ENCODE results near the gene PANX1.
"Not testable (repeated sequence)": the region's sequence is repeated elsewhere in the genome, so short reads cannot be mapped to it uniquely, and the experiment has no call there.

The PANX1 gene

DNA sequence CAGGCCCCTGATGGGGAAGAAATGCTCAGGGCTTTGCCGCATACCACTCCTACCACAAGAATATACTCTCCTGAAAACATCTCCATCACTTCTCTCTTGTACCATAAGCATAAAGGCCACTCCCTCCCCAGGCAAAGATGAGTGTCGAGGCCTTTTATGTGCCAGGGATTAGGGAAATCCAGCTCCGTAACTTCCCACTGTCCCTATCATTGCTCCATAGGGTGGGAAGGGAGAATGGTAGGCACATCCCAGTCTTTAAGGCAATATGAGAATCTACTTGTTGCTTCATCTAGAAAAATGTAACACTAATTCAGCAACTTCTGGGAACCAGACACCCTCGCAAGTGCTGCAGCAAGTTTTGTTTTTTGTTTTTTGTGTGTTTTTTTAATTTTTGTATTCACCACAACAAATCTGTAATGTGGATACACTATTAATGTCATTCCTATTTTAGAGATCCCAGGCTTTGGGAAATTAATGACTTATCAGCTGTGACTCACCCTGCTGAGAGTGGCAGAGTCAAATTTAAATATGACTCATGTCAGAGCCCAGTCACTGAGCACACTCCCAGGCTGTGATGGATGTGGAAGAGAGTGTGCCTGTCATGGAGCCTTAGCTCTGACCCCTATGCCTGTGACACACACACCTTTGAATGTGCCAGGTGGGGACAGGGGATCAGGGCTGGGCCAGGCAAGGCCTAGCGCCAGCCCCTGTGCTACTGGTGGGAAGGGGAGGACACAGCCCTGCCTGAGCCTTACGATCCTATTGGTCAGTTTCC is 23.4 kb downstream of the PANX1 start:
- Histone ChIP-seq H3K9me3 (ENCODE audit: severe bottlenecking) (no peaks in the 10 kb centered on the region), H3K27ac (no peak overlapping the region), H3K27me3 (ENCODE audit: insufficient read depth, low read depth, severe bottlenecking) (no peaks in the 10 kb centered on the region), H3K4me3 (ENCODE audit: low read depth, low read length) (no peak overlapping the region), H3K36me3 (peaks cover 17% of the 10 kb centered on the region)
- TF ChIP-seq, protein P1, sequence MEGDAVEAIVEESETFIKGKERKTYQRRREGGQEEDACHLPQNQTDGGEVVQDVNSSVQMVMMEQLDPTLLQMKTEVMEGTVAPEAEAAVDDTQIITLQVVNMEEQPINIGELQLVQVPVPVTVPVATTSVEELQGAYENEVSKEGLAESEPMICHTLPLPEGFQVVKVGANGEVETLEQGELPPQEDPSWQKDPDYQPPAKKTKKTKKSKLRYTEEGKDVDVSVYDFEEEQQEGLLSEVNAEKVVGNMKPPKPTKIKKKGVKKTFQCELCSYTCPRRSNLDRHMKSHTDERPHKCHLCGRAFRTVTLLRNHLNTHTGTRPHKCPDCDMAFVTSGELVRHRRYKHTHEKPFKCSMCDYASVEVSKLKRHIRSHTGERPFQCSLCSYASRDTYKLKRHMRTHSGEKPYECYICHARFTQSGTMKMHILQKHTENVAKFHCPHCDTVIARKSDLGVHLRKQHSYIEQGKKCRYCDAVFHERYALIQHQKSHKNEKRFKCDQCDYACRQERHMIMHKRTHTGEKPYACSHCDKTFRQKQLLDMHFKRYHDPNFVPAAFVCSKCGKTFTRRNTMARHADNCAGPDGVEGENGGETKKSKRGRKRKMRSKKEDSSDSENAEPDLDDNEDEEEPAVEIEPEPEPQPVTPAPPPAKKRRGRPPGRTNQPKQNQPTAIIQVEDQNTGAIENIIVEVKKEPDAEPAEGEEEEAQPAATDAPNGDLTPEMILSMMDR (IDR thresholded peaks at IDR 0.05; ENCODE audit: low read depth, low read length) = no peak
- no peak for DNase-seq

DNA sequence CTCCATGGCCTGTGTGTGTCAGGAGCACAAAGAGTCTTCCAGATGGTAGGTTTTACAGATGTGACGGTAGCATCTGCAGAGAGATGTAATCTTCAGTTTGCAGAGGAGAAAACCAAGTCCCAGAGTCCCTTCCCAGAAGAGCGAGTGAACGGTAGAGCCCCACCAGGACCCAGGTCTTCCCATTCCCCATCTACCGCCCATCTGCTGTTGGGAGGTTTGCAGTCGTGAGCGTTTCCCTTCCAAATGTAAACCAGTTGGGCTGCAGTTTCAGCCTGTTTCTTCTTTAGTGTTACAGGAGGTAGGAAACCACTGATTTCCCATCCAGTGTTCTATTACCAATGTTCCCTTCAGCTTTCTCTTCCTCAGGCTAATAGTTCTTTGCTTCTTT is 24.0 kb downstream of the PANX1 start:
- TF ChIP-seq, protein P1 (IDR thresholded peaks at IDR 0.05; ENCODE audit: low read depth, low read length) = no peak
- Histone ChIP-seq H3K27ac (no peak overlapping the region), H3K36me3 (peaks cover 17% of the 10 kb centered on the region), H3K4me3 (ENCODE audit: low read depth, low read length) (no peak overlapping the region), H3K9me3 (ENCODE audit: severe bottlenecking) (no peaks in the 10 kb centered on the region), H3K27me3 (ENCODE audit: insufficient read depth, low read depth, severe bottlenecking) (no peaks in the 10 kb centered on the region)
- DNase-seq = no peak

DNA sequence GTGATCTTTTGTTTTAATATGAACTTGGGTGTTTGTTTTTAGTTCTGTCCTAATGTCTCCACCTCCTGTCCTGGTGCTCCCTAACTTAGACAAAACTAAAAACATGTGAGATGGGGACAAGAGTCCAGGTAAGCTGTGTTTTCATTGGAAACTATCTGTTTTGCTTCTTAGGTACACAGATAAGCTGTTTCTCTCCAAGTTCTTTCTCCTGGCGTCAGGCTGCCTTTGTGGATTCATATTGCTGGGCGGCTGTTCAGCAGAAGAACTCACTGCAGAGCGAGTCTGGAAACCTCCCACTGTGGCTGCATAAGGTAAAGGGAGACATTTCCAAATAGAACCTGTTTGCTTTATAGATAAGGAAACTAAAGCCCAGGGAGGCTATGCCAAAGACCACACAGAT is 24.7 kb downstream of the PANX1 start:
- no peak overlapping the region for H3K4me3 ChIP-seq (ENCODE audit: low read depth, low read length)
- no peak for DNase-seq
- H3K9me3 ChIP-seq (ENCODE audit: severe bottlenecking) = no peaks in the 10 kb centered on the region
- H3K27me3 ChIP-seq (ENCODE audit: insufficient read depth, low read depth, severe bottlenecking) = no peaks in the 10 kb centered on the region
- H3K27ac ChIP-seq = no peak overlapping the region
- TF ChIP-seq, protein P1 (IDR thresholded peaks at IDR 0.05; ENCODE audit: low read depth, low read length) = no peak
- H3K36me3 ChIP-seq = peaks cover 17% of the 10 kb centered on the region

DNA sequence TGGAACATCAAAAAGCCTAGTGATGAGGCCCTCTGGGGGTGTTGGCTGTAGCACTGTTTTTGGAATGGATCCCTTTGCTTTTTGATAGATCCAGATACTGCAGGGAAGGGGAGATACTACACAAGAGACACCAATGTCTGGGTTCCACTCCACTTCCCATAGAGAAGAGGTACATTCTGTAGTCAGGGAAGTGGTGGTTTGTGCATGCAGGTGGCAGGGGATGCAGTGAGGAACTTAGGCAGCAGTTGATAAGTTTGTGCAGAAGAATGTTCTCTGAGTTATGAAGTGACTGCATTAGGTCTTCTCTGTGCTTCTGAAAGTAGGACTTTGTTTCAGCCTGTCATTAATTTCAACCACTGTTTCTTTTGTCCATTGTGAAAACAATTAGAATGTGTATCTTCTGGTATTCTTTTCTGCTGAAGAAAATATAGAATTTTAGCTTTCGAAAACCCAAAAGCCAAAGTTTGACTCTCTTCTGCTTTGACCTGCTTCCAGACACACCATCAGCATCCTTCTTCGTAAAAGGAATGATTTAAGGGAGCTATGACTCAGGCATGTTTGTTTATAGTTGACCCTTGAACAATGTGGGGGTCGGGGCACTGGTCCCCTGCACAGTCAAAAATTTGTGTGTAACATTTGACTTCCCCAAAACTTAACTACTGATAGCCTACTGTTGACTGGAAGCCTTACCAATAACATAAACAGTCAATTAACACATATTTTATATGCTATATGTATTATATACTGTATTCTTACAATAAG is 25.6 kb downstream of the PANX1 start:
- Histone ChIP-seq H3K9me3 (ENCODE audit: severe bottlenecking) (no peaks in the 10 kb centered on the region), H3K36me3 (peaks cover 17% of the 10 kb centered on the region), H3K27ac (no peak overlapping the region), H3K27me3 (ENCODE audit: insufficient read depth, low read depth, severe bottlenecking) (no peaks in the 10 kb centered on the region), H3K4me3 (ENCODE audit: low read depth, low read length) (no peak overlapping the region)
- TF ChIP-seq, protein P1 (IDR thresholded peaks at IDR 0.05; ENCODE audit: low read depth, low read length) = no peak
- no peak for DNase-seq

DNA sequence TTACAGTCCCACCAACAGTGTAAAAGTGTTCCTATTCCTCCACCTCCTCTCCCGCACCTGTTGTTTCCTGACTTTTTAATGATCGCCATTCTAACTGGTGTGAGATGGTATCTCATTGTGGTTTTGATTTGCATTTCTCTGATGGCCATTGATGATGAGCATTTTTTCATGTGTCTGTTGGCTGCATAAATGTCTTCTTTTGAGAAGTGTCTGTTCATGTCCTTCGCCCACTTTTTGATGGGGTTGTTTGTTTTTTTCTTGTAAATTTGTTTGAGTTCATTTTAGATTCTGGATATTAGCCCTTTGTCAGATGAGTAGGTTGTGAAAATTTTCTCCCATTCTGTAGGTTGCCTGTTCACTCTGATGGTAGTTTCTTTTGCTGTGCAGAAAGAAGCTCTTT is 28.7 kb downstream of the PANX1 start:
- H3K36me3 ChIP-seq = peaks cover 17% of the 10 kb centered on the region
- not testable (repeated sequence) for H3K27me3 ChIP-seq (ENCODE audit: insufficient read depth, low read depth, severe bottlenecking); H3K4me3 ChIP-seq (ENCODE audit: low read depth, low read length); H3K9me3 ChIP-seq (ENCODE audit: severe bottlenecking); DNase-seq; H3K27ac ChIP-seq

DNA sequence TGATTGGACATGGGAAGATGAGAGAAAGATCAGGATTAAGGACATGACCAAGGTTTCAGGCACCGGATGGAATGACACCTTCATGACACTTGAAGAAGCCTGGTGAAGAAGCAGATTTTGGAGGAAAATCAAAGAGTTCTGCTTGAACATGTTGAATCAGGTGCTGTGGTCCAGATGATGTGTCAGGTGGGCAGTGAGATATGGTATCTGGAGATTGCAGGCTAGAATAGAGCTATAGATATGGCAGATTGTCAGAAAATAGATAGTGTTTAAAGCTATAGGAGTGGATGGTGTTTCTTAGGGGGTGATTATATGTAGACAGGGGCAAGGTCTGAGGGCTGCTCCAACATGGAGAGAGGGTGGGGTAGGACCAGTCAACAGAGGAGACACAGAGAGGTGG is 40.2 kb downstream of the PANX1 start:
- DNase-seq = no peak
- Histone ChIP-seq H3K27ac (no peak overlapping the region), H3K9me3 (ENCODE audit: severe bottlenecking) (no peaks in the 10 kb centered on the region), H3K36me3 (peaks cover 3% of the 10 kb centered on the region), H3K27me3 (ENCODE audit: insufficient read depth, low read depth, severe bottlenecking) (no peaks in the 10 kb centered on the region), H3K4me3 (ENCODE audit: low read depth, low read length) (no peak overlapping the region)
- TF ChIP-seq, protein P1 (IDR thresholded peaks at IDR 0.05; ENCODE audit: low read depth, low read length) = no peak
